Loucy (cell line): ENCODE measurements around the gene RNF212B.

Experiments used
- H2AFZ ChIP-seq: fragments of 200-600 bp; sonication (generic); 2 replicates; pipeline ENCODE4 v1.6.0; 2016; ENCODE audit warnings: antibody characterized with exemption, mild to moderate bottlenecking, low read length, moderate library complexity
- H3F3A ChIP-seq: fragments of 200-600 bp; 2 replicates; pipeline ENCODE4 v1.6.0; 2016; ENCODE audit warnings: antibody characterized with exemption, low read depth, mild to moderate bottlenecking
- H3K27me3 ChIP-seq: fragments of 200-600 bp; sonication (generic); 2 replicates; pipeline ENCODE4 v1.6.1; 2014; ENCODE audit warnings: low read length, mild to moderate bottlenecking; ENCODE audit not compliant: insufficient read depth, poor library complexity, severe bottlenecking
- H3K36me3 ChIP-seq: fragments of 200-600 bp; sonication (generic); 2 replicates; pipeline ENCODE4 v1.6.1; 2016; ENCODE audit warnings: low read length; ENCODE audit not compliant: insufficient read depth
- H3K4me1 ChIP-seq: fragments of 200-600 bp; sonication (generic); 2 replicates; pipeline ENCODE4 v1.5.1; 2014; ENCODE audit warnings: low read length, mild to moderate bottlenecking; ENCODE audit not compliant: insufficient read depth, poor library complexity, severe bottlenecking
- H3K4me2 ChIP-seq: fragments of 200-600 bp; sonication (generic); 2 replicates; pipeline ENCODE4 v1.6.0; 2014; ENCODE audit warnings: antibody characterized with exemption, low read length, low read depth, mild to moderate bottlenecking; ENCODE audit not compliant: poor library complexity, severe bottlenecking
- H3K4me3 ChIP-seq: fragments of 200-600 bp; sonication (generic); 2 replicates; pipeline ENCODE4 v1.5.1; 2014; ENCODE audit warnings: low read length, mild to moderate bottlenecking, mixed read lengths; ENCODE audit not compliant: poor library complexity, severe bottlenecking
- H3K79me2 ChIP-seq: fragments of 200-600 bp; sonication (generic); 2 replicates; pipeline ENCODE4 v1.6.1; 2014; ENCODE audit warnings: low read length; ENCODE audit not compliant: insufficient read depth
- H3K9ac ChIP-seq: fragments of 200-600 bp; sonication (generic); 2 replicates; pipeline ENCODE4 v1.6.0; 2014; ENCODE audit warnings: mild to moderate bottlenecking, low read depth, low read length, moderate library complexity; ENCODE audit not compliant: poor library complexity, severe bottlenecking
- H3K9me2 ChIP-seq: fragments of 200-600 bp; sonication (generic); replicated peaks from 2 replicates; pipeline ENCODE4 v1.6.1; 2016; ENCODE audit warnings: low read depth, low read length, mixed read lengths
- H3K9me3 ChIP-seq: fragments of 200-600 bp; sonication (generic); 2 replicates; pipeline ENCODE4 v1.6.1; 2014; ENCODE audit warnings: mild to moderate bottlenecking, antibody characterized with exemption, low read length, low read depth; ENCODE audit not compliant: insufficient read depth
- H4K20me1 ChIP-seq: fragments of 200-600 bp; sonication (generic); 2 replicates; pipeline ENCODE4 v1.6.0; 2014; ENCODE audit warnings: antibody characterized with exemption, low read length, mild to moderate bottlenecking; ENCODE audit not compliant: insufficient read depth, poor library complexity, severe bottlenecking
- CTCF ChIP-seq: fragments of 200-600 bp; sonication (generic); conservative IDR thresholded peaks from 2 replicates; pipeline ENCODE4 v1.5.1; 2014; ENCODE audit warnings: mild to moderate bottlenecking, antibody characterized with exemption, low read length
- EZH2phosphoT487 ChIP-seq: fragments of 200-600 bp; IDR thresholded peaks from 2 replicates; pipeline ENCODE4 v1.6.1; 2018; ENCODE audit warnings: antibody characterized with exemption, mild to moderate bottlenecking, moderate library complexity, borderline replicate concordance

RNF212B gene

GRCh38 chr14:23319746-23320583 is 82.2 kb downstream of the RNF212B start:
- peaks cover 27% of the 10 kb centered on the region for H3K4me1 ChIP-seq
- H3K27me3 ChIP-seq: no peaks in the 10 kb centered on the region
- H3K4me2 ChIP-seq: peak overlapping the region; percentile 96
- no peak for TF ChIP-seq EZH2phosphoT487
- no peak for TF ChIP-seq CTCF
- peak overlapping the region; percentile 77 for H3K4me3 ChIP-seq
- peak overlapping the region; percentile 58; the same call in 1 of the 2 replicates for H2AFZ ChIP-seq
- no peaks in the 10 kb centered on the region for H3K9me2 ChIP-seq
- peaks cover 31% of the 10 kb centered on the region for H4K20me1 ChIP-seq
- peak overlapping the region; percentile 79 for H3K9ac ChIP-seq
- no peaks in the 10 kb centered on the region for H3K9me3 ChIP-seq
- H3F3A ChIP-seq: no peaks in the 10 kb centered on the region
- peaks cover 36% of the 10 kb centered on the region for H3K79me2 ChIP-seq
- peaks cover 17% of the 10 kb centered on the region; the same call in 1 of the 2 replicates for H3K36me3 ChIP-seq

- H3K4me2 ChIP-seq: peak within 1 kb of the TSS; percentile 99
- H3K9ac ChIP-seq: peak within 1 kb of the TSS; percentile 92
- H3F3A ChIP-seq: no peaks in the 10 kb centered on the region
- no peaks in the 10 kb centered on the region for H3K9me3 ChIP-seq
- H3K4me1 ChIP-seq: peaks cover 27% of the 10 kb centered on the region
- no peaks in the 10 kb centered on the region for H3K27me3 ChIP-seq
- H2AFZ ChIP-seq: peak within 1 kb of the TSS; percentile 58
- TF ChIP-seq EZH2phosphoT487 (no peak), CTCF (no peak)
- H4K20me1 ChIP-seq: peaks cover 34% of the 10 kb centered on the region
- H3K9me2 ChIP-seq: no peaks in the 10 kb centered on the region
- peak within 1 kb of the TSS; percentile 94 for H3K4me3 ChIP-seq
- peaks cover 20% of the 10 kb centered on the region; the same call in 1 of the 2 replicates for H3K36me3 ChIP-seq
- peaks cover 36% of the 10 kb centered on the region for H3K79me2 ChIP-seq
These were observed 83.1 kb downstream of the RNF212B start, which contains the start of gene PABPN1 for GRCh38 chr14:23320584-23321571. TSS of gene PABPN1 (plus strand) at chr14:23321457. CDS start at chr14:23321470, 13 bp downstream.
